Activated T-cell treated with anti-CD3 and anti-CD28 coated beads for 48 hours (primary cell): ENCODE measurements around the gene HMCN2.

Experiments
- DNase-seq: peaks from one replicate; pipeline ENCODE4 v3.0.0-alpha.2; 2020; ENCODE audit warnings: low read depth

HMCN2 gene

GRCh38 chr9:130366072-130366471 is 100.5 kb downstream of the HMCN2 start:
- DNase-seq, result no peak

GRCh38 chr9:130366888-130367550 is 101.5 kb downstream of the HMCN2 start:
- DNase-seq, result no peak

DNA sequence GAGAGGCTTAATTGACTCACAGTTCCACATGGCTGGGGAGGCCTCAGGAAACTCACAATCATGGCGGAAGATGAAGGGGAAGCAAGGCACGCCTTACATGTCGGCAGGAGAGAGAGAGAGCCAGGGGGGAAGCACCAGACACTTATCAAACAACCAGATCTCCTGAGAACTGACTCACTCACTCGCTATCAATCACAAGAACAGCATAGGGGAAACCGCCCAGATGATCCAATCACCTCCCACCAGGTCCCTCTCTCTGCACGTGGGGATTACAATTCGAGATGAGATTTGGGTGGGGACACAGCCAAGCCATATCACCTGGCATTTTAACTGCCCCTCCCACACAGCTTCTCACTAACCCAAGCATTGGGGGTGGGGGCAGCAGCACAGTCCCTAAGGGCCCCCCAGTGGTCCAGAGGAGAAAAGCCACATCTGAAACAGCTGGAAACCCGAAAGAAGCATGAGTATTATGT is 103.1 kb downstream of the HMCN2 start:
- DNase-seq, result peak; percentile 22

DNA sequence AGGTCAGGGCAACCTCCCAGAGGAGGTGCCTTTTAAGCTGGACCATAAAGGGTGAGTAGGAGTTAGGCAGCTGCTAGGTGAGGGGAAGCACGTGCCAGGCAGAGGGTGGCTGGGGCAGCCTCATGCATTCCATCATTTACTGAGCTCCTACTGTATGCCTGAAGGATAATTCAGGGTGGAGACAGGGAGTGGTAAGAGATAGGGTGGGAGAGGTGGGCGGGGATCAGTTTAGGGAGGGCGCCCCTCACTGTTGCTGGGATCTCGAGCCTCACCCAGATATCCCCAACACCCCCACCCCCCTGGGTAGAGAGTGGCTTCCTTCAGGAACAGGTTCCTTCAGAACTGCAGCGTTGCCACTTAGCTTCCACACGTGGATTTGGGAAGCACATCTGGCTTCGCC is 104.7 kb downstream of the HMCN2 start:
- no peak for DNase-seq

- no peak for DNase-seq
These were observed 105.8 kb downstream of the HMCN2 start for GRCh38 chr9:130371196-130371966.

- no peak for DNase-seq
These were observed 106.5 kb downstream of the HMCN2 start for GRCh38 chr9:130372057-130372456.

DNA sequence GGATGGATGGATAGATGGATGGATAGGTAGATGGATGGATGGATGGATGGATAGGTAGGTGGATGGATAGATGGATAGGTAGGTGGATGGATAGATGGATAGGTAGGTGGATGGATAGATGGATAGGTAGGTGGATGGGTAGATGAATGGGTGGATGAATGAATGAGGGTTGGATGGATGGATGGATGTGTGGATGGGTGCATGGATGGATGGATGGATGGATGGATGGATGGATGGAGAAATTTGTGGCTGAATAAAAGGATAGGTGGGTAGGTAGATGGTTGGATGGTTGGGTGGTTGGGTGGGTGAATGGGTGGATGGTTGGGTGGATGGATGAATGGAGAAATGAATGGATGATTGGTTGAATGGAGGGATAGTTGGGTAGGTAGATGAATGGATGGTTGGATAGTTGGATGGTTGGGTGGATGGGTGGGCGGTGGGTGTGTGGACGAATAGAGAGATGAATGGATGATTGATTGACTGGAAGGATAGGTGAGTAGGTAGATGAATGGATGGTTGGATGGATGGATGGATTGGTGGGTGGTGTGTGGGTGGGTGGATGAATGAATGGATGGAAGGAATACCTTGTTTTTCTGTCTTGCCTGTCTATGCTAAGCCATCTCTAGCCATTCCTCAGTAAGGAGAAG is 108.2 kb downstream of the HMCN2 start:
- DNase-seq, result no peak

DNA sequence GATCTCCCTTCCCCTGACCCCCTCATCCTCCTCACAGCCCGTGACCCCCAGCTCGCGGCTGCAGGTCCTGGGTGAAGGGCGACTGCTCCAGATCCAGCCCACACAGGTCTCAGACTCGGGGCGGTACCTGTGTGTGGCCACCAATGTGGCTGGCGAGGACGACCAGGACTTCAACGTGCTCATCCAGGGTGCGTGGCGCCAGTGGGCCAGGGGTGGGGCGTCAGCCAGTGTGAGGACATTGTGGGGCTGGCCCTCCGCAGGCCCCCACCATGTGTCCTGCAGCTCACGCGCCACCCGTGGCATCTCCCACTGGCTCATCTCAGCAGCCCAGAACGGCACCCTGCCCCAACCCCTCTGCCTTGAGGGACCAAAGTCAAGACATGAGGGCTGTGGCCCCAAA is 112.1 kb downstream of the HMCN2 start:
- DNase-seq, result no peak

- no peak for DNase-seq
These were observed 113.5 kb downstream of the HMCN2 start for GRCh38 chr9:130378875-130379648.

- no peak for DNase-seq
These were observed 114.0 kb downstream of the HMCN2 start for GRCh38 chr9:130379649-130379970.

GRCh38 chr9:130380920-130381469 is 115.4 kb downstream of the HMCN2 start:
- DNase-seq, result no peak

DNA sequence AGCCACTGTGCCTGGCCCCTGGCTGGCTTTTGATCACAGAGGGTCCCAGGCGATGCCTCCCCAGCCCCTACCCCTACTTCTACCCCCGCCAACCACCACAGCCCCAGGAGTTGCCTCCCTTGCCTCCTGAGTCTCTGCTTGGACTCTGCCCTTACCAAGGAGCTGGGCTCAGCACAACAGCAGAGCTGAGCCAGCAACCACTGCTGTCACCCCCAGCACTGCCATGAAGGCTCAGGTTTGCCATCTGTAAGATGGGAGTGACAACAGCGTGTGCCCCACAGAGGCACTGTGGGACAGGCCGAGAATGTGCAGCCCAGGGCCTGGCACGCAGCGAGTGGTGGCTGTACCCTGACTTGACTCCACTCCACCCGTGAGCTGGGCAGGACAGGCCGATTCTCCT is 116.1 kb downstream of the HMCN2 start:
- DNase-seq, result no peak

DNA sequence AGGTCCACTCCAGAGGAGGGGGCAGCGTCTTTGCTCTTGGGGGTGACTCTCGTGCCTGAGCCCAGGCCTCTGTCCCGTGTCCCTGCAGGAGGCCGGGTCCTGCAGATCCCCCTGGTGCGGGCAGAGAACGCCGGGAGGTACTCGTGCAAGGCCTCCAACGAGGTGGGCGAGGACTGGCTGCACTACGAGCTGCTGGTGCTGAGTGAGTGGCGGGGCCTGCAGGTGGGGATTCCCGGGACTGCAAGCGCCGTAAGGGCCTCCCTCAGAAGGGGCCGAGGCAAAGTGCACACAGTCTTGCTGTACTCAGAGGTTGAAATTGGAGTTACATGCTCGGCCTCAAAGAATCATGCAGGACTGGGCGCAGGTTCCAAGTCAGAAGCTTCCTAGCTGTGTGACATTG is 116.5 kb downstream of the HMCN2 start:
- no peak for DNase-seq

- no peak for DNase-seq
These were observed 117.2 kb downstream of the HMCN2 start for GRCh38 chr9:130382636-130383349.

- no peak for DNase-seq
These were observed 117.8 kb downstream of the HMCN2 start for GRCh38 chr9:130383350-130383715.

GRCh38 chr9:130383979-130384676 is 118.6 kb downstream of the HMCN2 start:
- no peak for DNase-seq

DNA sequence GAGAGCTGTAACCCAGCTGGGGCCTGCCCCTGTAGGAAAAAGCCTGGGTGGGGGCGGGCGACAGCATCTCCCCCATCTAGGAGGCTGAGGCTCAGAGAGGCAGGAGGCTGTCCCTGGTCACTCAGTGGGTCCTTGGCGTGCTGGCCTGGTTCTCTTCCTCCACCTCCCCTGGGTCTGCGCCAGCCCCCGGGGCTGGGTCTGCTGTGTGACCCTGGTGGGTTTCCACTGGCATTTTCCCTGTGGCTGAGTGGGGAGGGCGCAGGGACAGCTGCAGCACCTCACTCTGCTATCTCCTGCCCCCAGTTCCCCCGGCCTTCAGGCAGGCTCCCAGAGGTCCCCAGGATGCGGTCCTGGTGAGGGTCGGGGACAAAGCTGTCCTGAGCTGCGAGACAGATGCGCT is 119.7 kb downstream of the HMCN2 start:
- no peak for DNase-seq

GRCh38 chr9:130387398-130387797 is 121.8 kb downstream of the HMCN2 start:
- no peak for DNase-seq

- DNase-seq, result no peak
These were observed 122.3 kb downstream of the HMCN2 start for GRCh38 chr9:130387905-130388304.

- DNase-seq, result no peak
These were observed 124.8 kb downstream of the HMCN2 start for GRCh38 chr9:130390390-130390789.

GRCh38 chr9:130390986-130391385 is 125.4 kb downstream of the HMCN2 start:
- no peak for DNase-seq
